ENCODE results near the gene BLACAT1. TPM values are rescaled to one million over a fixed set of nuclear protein-coding genes. Genes with fewer than 3 reads are reported as not detected.

Gene BLACAT1
- under 1 TPM; 0.30 to 0.34 TPM for total RNA-seq

GRCh38 chr1:205455581-205456382, at the start of gene BLACAT1:
Gene BLACAT1 (minus strand): TSS chr1:205456045.

GRCh38 chr1:205504311-205505075, 48.6 kb upstream of the BLACAT1 start, which contains the start of gene CDK18:
Gene CDK18 (plus strand): TSS chr1:205504669. CDS start chr1:205523168, 18,499 bp downstream.

GRCh38 chr1:205421798-205422197, 34.0 kb downstream of the BLACAT1 start, which contains the start of gene LEMD1:
Gene LEMD1 (minus strand): TSS chr1:205422056. CDS start chr1:205420536, 1,520 bp downstream.

Small RNA genes within 50 kb of the gene (microRNA-seq; reads per million reads assigned to microRNA genes)
- gene MIR135B (ENCODE audit: borderline microRNAs expressed, borderline replicate concordance) = 1.0 reads per million

Other genes with a start within 250 kb of the BLACAT1 start
- 1 to 10 TPM; 8.7 to 9.4 TPM for gene DSTYK, start 244.3 kb downstream of the BLACAT1 start, total RNA-seq
- 1 to 10 TPM; 1.1 TPM for gene TMCC2, start 228.1 kb downstream of the BLACAT1 start, total RNA-seq
- gene NUAK2, start 134.3 kb downstream of the BLACAT1 start, total RNA-seq = 10 to 100 TPM; 19.2 to 20.0 TPM
- not detected for gene KLHDC8A, start 99.1 kb downstream of the BLACAT1 start, total RNA-seq
- gene LEMD1, start 34.0 kb downstream of the BLACAT1 start, total RNA-seq = under 1 TPM in 1 of 2 experiments, not detected in 1; 0.38 TPM
- gene CDK18, start 48.6 kb upstream of the BLACAT1 start, total RNA-seq = 1 to 10 TPM in 1 of 2 experiments, under 1 TPM in 1; 0.68 to 1.6 TPM
- 10 to 100 TPM; 94.8 to 98.1 TPM for gene ELK4, start 176.0 kb upstream of the BLACAT1 start, total RNA-seq
- under 1 TPM in 1 of 2 experiments, not detected in 1; 0.05 TPM for gene SLC45A3, start 224.5 kb upstream of the BLACAT1 start, total RNA-seq

Data from activated naive CD4-positive, alpha-beta T cell treated with anti-CD3 and anti-CD28 coated beads, Interleukin-2, amount 10 ng/mL, durations not matched to agents 5 hours and 36 hours (primary cell).